Erythroblast (primary cell): Measurements from ENCODE around the gene SNHG17.

ENCODE experiments used
- GATA1 ChIP-seq: IDR thresholded peaks from 2 replicates; pipeline ENCODE4 v1.6.1; 2011; ENCODE audit warnings: low read depth, mild to moderate bottlenecking, control low read depth, low read length, moderate library complexity
- POLR2A ChIP-seq: IDR thresholded peaks from 2 replicates; pipeline ENCODE4 v1.6.1; 2011; ENCODE audit warnings: mild to moderate bottlenecking, low read length

DNA sequence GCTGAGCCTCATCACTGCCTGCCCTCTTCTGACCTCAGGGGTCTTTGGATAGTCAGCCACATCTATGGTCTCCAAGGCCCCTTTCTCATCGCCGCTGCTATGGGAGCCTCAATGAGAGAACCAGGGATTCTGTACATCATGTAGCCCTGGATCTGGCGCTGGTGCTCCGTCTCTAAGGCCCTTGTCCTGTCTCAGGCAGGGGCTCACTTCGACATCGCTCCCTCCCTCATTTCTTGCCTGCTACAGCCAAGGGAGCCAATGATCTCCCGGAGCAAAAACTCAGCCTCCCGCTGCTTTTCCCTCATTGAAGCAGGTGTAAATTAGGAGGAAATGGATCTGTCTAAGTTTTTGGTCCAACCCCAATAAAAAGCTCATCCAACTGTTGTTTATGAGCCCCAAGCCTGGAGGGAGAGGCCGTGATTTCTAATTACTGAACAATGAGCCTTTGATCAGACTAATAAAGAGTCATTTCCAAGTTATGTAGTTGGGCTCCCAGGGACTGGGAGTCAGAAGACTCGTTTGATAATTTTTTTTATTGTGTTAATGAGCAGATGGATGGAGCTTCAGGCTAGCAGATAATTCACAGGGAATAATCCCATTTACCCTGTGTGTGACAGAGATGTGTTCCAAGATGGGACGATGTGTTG, 58.0 kb downstream of the SNHG17 start:
- no peak for TF ChIP-seq POLR2A
- TF ChIP-seq GATA1 = no peak
